ENCODE results near the gene ZNF148.

GRCh38 chr3:125386811-125387210 lies 11.7 kb upstream of the ZNF148 start:
- TF ChIP-seq POLR2AphosphoS5 (IDR thresholded peaks at IDR 0.05; ENCODE audit: insufficient read depth in 1 of 2, low read depth in 1 of 2), result no peak
- no peak for TF ChIP-seq CTCF (IDR thresholded peaks at IDR 0.05)
- no peak for TF ChIP-seq POLR2A (IDR thresholded peaks at IDR 0.05)
